Stimulated activated CD4-positive, alpha-beta T cell treated with anti-CD3 and anti-CD28 coated beads, TNF-alpha, amount 100 ng/mL, for 4 hours (primary cell): Measurements from ENCODE around the gene RAB9B.
"Not testable (repeated sequence)": the region's sequence is repeated elsewhere in the genome, so short reads cannot be mapped to it uniquely, and the experiment has no call there.

Experiments used
- DNase-seq, 3 experiments: peaks; one replicate each; pipeline ENCODE4 v3.0.0-alpha.2; 2020; ENCODE audit warnings: low read depth in 3 of 3

RAB9B gene, protein sequence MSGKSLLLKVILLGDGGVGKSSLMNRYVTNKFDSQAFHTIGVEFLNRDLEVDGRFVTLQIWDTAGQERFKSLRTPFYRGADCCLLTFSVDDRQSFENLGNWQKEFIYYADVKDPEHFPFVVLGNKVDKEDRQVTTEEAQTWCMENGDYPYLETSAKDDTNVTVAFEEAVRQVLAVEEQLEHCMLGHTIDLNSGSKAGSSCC

DNA sequence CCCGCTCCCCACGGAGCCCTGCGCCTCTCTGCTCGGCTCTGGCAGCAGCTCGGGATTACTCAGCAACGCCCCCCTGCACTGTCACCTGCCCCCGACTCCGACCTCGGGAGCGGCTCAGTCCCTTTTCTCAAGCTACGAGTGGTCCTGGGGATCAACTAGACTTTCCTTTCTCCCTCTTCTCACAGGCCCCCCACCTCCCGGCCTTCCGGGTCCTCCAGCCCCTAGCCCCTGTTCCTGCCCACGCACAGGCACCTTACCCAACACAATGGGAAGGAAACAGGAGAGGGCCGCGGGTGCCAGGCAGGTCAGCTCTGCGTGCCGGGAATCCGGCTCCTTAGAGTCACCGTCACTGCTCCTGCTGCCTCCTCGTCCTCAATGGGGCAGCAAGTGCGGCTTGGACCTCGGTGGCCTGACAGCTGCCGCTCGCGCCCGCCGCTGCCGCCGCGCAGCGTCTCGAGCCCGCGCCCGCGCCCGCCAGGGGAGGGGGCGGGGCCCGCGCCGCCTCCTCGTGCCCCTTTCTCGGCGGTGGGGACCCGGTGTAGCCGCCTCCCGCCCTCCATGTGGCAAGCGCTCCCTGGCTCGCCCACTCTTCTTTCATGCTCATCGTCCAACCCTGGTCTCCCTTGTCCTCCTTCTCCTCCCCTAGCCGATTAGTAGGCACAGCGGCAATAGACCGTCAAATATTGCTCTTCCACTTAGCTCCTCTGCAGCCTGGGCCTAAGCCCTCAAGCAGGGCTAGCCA is at the start of gene RAB9B:
Gene RAB9B (minus strand): TSS at position 455 of the 742 bp plus-strand sequence. CDS start 6,473 bp downstream, outside the sequence.
- peak in 2 of 3 experiments; percentile 47 to 50 for DNase-seq

DNA sequence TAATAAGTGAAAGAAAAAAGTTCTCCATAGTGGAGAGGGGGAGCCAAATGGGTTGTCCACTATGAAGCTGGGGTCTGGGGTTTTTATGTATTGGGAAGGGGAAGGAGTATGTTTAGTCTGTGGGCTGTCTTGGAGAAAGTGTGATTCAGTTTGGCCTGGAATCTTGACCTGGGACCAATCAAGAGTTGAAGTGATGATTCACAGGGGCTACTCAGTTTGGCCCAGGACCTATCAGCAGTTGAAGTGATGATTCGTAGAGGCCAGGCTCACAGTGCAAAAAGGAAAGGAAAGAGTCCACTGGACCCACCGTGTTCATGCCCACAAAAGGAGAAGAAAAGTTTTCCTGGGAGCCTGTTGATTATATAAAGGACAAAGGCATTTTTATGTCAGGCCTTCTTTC is 47.3 kb upstream of the RAB9B start:
- DNase-seq: no peak

DNA sequence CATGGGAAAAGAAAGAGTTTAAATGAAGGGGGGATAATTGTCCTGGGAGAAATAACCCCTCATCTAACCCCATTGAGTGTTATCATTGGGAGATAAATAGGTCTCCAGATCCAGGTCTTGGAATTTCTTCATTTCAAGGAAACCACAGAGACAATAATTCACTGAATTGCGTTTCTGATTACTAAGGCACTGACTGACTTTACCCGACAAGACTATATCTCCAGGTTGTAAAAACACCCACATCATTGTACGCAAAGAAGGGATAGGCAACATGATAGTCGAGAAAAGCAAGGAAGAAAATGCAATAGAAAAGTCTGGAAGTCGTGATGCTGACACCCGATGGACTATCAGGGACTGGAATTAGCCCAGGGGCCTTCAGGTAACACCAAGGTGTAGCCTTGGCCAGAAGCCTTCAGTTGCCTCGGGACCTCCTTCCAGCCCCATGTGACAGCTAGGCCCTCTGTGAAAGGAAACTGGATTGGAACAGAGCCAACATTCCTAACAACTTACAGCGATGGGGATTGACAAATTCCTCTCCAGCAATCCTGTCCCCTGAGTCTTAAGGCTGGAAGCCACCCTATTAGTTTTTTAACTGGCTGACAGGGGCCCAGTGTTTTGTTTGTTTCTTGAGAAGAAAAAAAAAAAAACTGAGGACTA is 46.5 kb upstream of the RAB9B start:
- DNase-seq: no peak

DNA sequence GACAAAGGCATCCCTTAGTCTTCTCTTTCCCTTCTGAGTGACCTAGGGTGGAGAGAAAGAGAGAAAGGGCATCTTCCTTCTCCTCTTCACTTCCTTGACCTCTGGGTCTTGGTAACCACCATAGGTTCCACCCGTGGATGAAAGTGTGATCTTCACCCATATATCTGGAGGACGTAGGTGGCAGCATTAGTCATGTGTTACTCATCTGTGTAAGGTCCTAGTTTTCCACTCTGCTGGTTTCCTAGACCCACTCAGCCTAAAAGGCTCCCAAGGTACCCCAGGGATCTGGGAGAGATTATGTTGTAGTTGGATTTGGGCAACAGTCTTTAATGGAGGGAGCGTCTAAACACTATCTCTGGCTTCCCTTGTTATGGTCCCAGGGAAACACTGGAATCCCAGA is 45.5 kb upstream of the RAB9B start:
- DNase-seq: no peak

DNA sequence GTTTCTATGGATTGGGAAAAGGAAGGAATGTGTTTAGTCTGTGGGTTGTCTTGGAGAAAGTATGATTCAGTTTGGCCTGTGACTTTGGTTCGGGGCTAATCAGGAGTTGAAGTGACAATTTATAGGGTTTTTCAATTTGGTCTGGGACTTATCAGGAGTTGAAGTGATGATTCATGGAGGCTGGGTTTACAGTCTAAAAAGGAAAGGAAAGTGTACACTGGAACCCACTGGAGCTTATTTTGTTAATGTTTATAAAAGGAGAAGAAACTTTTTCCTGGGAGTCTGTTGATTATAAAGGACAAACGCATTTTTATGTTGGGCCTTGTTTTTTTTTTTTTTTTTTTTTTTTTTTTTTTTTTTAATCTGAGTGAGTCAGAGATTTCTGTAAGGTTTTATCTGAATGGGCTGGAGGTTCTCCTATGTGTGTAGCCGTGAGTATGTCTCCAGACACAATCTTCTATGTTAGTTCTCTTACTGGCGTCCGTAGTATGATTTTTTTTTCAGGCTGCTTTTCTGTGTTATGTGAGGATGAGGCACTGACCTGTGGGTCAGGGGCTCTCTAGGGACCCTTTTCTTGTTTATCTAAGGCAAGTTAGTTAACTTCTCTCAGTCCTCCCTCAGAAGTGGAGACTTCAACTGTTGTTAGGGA is 33.0 kb upstream of the RAB9B start:
- DNase-seq: no peak

DNA sequence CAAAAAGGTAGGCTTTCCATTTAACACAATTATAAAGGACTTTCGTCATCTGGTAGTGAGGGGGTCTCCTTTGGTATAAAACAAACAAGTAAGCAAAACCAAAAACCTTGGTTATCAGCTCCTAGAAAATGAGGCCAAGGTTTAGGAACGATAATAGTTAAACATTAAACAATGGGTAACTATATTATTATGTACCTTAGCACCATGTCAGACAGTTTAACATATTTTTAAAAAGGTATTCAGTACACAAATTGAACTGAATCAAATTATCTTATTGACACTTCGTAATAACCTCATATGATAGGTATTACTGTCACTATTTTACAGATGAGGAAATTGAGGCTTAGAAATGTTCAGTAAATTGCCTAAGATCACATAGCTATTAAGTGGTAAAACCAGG is 32.1 kb upstream of the RAB9B start:
- no peak for DNase-seq

DNA sequence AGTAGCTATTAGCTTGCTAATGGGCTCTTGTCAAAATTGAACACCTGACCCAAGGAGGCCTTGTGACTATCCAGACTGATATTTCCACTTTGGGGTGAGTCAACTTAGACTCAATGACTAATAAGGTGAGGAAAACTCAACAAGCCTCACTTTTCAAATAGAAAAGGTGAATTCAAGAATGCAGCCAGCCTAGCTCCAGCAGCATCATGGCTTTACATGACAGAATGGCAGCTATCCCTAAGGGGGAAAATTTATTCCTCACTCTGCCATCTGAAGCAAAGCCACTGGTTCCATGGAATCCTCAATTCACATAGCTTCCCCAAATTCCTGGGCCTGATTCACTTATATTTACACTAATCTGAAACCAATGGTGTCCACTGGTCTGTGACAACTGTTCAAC is 29.1 kb upstream of the RAB9B start:
- DNase-seq: no peak

DNA sequence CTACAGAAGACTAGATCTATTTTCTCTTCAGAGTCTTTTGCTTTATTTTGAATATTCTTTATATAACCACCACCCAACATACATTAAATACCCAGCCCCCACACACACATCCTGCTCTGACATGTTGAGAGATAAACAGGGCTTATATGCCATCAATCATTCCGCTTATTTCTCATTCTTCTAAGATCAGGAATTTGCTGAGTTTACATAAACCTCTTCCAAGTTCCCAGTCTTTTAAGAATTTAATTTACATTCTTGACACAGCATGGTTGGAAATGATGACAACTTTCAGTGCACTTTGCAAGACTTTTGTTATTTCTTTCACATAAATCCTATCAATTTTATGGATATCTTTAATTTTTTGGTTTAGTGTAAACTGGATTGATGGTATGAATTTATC is 17.5 kb upstream of the RAB9B start:
- no peak for DNase-seq

DNA sequence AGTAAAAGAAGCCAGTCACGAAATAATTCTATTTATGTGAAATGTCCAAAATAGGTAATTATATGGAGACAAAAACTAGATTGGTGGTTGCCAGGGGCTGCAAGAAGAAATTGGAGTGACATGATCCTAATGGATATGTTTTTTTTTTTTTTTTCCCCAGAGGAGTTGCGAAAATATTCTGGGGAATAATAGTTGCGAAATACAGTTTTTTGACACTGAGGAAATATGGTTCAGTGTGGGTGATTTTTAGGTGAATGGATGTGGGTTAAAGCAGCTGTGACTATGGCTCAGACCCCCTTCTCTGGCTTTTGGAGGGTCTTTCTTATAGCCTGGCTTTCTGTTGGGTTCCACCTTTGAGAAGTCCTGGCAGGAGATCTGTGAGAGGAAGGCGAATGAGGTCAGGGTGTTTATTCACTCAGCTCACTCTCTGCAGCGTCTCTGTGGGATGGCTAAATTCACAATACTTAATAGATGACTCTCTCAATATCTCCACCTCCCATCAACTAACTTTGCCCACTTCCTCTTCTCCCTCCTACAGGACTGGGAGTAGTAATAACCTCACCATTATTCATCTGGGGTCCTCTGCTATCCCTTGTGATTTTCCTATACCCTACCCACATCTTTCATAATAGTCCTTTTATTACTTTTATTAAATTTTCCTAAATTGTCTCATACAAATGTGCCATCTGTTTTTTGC is 15.3 kb upstream of the RAB9B start:
- DNase-seq: no peak

DNA sequence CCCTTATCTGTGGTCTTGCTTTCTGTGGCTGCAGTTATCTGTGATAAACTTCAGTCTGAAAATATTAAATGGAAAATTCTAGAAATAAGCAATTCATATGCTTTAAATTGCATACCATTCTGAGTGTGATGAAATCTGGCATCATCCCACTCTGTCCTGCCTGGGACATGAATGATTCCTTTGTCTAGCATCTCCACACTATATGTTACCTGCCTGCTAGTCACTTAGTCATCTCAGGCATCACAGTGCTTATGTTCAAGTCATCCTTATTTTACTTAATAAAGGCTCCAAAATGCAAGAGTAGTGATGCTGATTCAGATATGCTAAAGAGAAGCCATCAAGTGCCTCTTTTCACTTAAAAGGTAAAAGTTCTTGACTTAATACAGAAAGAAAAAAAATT is 14.3 kb upstream of the RAB9B start:
- no peak for DNase-seq

DNA sequence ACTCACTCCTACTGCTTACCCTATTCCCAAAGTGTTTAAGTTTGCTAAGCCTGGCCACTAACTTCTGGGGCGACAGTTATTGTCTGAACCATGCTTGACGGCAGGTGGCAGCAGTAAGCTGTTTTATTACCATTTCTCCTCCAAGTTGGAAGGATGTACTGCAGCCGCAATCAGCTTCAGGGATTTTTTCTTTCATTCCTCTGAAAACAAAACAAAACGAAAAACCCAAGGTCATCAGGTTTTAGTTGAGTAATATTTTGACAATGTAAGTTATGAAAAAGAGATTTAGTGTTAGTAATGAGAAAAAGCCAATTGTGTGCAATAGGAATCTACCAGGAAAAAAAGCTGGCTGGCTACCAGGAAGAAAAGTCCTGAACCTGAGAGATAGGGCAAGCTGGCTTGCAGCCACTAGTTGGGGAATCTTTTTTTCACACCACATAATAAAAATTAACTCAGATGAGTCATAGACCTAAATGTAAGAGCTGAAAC is 13.2 kb upstream of the RAB9B start:
- peak in 2 of 3 experiments; percentile 3 to 10 for DNase-seq

DNA sequence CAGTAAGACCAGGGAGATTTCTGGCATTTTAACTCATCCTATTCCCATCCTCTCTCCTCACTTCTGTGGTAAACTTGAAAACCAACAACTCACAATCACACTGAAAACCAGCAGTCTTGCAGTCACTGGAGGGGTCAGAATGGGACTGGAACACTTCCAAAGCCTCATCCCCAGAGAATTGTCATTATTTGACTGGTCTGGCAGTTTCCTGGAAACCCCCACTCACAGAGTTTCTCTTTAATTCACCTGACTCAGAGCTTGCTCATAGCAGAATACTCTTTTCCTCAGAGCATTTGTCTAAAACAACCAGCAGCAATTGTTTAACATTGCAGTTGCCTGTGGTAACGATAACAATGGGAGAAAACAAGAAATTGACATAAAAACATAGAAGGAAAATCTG is 7.3 kb upstream of the RAB9B start:
- no peak for DNase-seq

DNA sequence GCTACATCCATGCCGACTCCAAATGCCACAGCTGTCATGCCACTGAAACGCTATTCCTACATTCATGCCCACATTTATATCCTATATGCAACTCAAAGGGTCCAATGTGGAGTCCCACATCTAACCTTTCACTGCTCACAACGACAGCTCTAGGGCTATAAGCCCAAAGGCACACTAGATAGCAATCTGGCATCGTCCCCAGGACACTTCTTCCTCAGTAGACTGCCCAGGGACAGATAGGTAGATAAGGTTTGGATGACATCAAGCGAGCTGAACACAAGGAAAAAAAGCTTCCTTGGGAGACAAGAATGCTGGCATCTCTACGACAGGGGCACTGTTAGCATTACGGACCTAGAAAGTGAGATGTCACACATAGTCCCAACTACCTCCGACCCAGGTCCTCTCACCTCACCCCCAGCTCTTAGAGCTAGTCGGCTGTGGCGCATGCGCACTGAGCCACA is 685 bp downstream of the RAB9B start:
- peak in 1 of 3 experiments; percentile 38 for DNase-seq

DNA sequence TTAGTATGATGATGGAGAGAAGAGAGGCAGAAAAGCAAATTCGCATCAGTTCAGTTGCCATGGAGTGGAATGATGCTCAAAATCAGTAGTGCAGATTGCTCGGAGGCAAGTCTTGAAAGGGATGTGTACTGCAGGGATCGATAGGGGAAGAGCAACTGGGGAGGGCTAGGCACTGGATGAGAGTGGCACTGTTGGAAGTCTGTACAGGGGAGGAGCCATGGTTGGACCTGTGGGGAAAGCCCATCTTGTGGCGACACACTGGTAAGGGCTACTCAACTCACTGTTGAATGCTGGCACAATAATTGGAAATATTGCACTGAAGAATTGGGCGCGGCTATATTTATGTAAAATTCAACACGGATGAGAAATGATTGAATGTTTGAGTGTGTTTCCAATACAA is 1.2 kb downstream of the RAB9B start:
- no peak for DNase-seq

DNA sequence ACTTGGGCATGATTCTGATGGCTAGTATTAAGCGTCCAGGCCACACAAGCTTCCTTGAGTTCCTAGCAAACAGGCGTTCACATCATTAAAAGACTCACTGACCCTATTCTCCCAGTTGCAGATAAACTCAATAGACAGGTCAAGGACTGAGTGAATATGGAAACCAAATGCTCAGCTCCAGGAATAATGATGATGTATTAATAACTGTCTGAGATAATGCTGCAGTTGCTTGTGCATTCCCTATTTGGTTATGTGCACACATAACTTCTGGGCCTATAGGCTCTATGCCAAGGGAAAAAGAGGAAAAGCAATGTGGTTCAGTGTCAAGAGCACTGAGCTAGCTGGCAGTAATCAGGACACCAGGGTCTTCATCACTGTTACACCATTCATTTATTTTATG is 3.5 kb downstream of the RAB9B start:
- no peak for DNase-seq

DNA sequence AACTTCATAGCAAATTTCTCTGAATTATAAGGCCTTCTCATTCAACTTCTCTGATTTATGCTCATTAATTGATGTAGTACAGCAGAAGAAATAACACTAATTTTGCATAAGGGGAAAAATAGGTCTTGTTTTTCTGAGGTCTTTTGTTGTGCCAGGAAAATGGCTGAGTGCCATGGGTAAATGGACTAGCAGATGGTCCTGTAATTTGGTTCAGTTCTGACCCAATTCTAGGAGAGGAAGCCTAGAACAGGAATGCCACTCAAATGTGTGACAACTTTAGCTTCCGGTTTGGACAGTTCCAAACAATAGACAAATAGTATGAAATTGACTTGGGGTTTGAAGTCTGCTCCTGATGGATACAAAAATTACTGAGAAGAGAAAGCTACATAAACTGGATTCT is 6.2 kb downstream of the RAB9B start:
- no peak for DNase-seq

DNA sequence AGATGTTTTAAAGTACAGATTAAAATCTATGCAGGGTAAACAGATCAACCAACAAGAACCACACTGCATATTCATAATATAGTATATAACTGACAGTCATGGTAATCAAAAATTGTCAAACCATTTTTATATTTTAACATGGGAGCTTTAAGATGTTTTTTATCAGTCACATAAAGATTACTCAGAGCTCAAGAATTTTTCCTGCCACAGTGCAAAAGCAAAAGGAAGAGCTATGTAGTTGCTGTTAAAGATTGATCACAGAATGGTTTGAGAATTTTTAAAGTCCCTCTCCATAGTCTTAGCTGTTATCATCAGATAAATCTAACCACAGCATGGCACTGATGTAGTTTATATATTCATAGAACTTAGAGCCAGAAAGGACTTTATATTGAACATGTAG is 8.5 kb downstream of the RAB9B start:
- DNase-seq: no peak

DNA sequence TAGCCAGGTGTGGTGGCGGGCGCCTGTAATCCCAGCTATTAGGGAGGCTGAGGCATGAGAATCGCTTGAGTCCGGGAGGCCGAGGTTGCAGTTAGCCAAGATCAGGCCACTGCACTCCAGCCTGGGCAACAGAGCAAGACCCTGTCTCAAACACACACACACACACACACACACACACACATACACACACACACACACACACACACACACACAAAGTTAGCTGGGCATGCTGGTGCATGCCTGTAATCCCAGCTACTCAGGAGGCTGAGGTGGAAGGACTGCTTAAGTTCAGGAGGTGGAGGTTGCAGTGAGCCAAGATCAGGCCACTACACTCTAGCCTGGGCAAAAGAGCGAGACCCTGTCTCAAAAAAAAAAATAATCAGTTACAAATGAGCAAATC is 11.3 kb downstream of the RAB9B start:
- not testable (repeated sequence) for DNase-seq

DNA sequence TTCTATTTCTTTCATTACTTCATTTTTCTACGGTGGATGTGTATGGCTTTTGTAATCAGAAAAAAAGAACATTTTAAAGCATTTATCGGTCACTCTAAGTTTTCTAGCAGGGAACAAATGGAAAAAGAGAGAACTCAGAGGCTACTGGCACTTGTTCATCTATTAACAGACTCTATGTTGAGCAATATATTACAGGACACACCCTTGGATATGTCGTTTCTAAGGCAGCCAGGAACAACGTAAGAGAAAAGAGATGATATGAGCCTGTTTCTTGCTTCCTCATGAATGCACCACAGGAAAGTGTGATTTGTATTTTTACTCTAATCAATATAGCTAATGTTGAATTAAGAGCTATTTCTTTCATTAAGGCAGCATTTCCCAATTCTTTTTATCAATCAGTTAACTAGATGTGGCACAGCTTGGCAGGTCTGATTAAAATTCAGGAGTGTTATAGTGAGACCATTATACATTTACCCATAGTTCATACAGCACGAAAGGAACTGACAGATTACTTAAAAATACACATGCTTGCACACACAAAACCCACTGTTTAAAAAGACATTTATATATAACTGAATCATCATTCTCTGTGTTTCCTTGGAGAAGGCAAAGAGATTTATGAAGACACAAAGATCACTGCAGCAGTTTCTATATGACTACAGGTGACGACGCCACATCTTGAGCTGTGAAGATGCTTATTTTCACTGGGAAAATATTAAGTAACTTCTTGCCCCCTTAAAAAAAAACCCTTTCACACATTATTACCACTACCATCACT is 13.0 kb downstream of the RAB9B start:
- no peak for DNase-seq

DNA sequence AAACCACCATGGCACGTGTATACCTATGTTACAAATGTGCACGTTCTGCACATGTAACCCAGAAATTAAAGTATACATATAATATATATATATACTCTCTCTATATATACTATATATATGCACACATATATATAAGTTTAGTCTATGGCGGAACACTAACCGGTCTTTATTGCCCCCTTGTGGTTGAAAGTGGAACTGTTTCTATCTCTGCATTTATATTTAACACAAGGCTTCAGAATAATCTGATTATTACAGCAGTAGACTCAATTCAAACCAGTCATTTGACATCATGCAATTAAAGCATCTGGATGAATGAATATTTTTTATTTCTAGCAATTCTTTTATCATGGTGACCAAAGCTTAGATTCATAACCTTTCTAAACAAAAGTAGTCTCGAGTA is 14.6 kb downstream of the RAB9B start:
- DNase-seq: peak in 1 of 3 experiments; percentile 1

DNA sequence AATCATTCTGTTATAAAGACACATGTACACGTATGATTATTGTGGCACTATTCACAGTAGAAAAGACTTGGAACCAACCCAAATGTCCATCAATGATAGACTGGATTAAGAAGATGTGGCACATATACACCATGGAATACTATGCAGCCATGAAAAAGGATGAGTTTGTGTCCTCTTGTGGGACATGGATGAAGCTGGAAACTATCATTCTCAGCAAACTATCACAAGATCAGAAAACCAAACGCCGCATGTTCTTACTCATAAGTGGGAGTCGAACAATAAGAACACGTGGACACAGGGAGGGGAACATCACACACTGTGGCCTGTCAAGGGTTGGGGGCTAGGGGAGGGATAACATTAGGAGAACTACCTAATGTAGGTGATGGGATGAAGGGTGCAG is 15.0 kb downstream of the RAB9B start:
- not testable (repeated sequence) for DNase-seq
